HG03571 (cell line): ENCODE results near the gene NAA15.
A peak's percentile ranks its signal among the peaks of the same experiment; 100 is the strongest.
"Not testable (repeated sequence)": the region's sequence is repeated elsewhere in the genome, so short reads cannot be mapped to it uniquely, and the experiment has no call there.

Source experiments
- ATAC-seq: cut with Tn5 transposase; IDR thresholded peaks from one replicate; pipeline ENCODE4 v1.9.1; 2021; ENCODE audit not compliant: unreplicated experiment

The NAA15 gene

GRCh38 chr4:139447078-139447477, 145.8 kb downstream of the NAA15 start:
- not testable (repeated sequence) for ATAC-seq

DNA sequence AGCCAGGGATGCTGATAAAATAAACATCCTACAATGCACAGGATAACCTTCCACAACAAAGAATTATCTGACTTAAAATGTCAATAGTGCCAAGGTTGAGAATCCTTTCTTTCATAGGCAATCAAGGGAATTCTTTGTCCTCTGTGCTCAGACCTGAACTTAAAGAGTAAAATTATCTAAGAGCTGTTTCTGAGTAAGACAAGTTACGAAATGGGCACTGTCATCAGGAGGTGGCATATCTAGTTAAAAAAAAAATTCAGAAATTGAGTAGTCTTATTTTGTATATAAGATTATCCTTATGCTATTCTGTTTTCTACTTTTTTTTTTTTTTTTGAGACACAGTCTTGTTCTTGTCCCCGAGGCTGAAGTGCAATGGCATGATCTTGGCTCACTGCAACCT, 149.3 kb downstream of the NAA15 start:
- no peak for ATAC-seq

- no peak for ATAC-seq
These were observed 150.7 kb downstream of the NAA15 start for GRCh38 chr4:139451997-139452396.

DNA sequence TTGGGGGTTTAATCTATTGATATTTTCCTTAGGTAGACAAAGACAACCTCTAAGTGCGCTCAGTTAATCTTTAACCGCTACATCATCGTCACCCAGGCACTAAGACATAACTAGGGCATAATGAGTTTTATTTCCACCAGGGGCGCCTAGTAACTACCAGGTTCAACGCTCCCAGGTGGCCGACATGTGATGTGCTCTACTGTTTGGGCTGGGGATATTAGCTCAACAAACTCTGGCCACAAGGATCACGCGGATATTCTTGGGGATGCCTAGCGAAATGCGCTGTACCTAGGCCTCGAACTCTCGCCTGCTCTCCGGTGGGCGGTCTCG, 151.7 kb downstream of the NAA15 start:
- peak; percentile 53 for ATAC-seq

DNA sequence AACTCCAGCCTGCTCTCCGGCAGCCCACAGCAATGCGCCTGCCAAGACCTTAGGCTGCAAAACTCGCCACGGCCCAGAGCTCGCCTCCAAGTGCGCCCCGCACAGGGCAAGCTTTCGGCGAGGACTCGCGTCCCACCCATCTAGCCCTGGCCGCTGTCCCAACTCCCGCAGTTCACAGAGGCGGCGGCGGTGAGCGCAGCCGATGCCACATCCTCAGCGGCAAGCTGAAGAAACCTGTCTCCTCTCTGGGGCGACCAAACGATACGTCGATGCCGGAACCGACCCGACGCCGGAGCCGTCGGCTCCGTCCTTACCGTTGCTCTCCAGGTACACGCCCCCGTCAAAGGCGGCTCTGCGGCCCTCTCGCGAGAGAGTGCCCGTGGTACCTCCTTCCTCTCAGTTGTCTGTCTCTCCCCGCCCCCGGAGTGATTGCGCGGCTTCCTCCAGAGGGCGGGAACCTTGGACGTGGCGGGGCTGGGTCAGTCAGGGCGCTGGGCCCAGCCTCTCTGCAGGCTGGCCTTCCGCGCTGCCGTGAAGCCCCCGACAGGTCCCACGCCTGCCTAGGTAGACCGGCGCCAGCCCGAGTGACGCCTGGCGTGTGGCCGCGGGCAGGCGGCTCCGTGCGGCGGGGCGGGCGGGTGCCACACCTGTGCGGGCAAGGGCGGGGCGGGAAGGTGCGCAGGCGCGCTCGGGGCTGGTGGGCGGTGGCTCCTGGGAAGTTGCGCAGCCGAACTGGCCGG, 152.2 kb downstream of the NAA15 start:
- ATAC-seq = peak; percentile 91

DNA sequence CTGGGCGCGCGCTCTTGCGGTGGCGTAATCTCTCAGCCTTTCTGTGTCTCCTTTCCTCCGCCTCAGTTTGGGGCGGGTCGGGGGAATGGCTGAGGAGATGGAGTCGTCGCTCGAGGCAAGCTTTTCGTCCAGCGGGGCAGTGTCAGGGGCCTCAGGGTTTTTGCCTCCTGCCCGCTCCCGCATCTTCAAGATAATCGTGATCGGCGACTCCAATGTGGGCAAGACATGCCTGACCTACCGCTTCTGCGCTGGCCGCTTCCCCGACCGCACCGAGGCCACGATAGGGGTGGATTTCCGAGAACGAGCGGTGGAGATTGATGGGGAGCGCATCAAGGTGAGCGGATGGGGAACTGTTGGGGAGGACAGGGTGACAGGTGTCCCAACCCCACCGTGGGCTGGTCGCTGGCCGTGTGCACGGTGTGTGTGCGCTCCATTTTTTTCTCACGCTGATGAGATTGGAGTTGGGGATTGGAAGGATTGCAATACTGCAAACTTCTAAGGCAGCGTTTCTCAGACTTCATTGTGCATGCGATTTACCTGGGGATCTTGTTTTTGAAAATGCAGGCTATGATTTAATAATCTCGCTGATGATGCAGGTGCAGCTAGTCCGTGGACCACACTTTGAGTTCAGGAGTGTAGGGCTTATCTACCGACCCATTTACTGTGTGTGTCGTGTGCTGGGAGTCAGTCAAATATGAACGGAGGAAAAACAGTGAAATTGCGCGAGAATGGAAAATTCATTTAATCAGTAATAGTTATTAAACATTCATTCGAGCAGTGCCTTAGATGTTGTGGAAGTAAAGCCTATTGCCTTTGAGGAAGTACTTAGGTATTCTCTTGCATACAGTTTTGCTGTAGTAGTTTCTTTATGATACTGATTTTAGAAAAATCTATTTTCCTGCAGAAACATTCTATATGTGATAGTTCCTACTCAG, 153.1 kb downstream of the NAA15 start, which contains the start of gene RAB33B:
RAB33B (plus strand) TSS at position 11 of the 935 bp plus-strand sequence; CDS start at position 86, 75 bp downstream.
- ATAC-seq = no peak

- ATAC-seq = no peak
These were observed 153.8 kb downstream of the NAA15 start for GRCh38 chr4:139455126-139455538.

DNA sequence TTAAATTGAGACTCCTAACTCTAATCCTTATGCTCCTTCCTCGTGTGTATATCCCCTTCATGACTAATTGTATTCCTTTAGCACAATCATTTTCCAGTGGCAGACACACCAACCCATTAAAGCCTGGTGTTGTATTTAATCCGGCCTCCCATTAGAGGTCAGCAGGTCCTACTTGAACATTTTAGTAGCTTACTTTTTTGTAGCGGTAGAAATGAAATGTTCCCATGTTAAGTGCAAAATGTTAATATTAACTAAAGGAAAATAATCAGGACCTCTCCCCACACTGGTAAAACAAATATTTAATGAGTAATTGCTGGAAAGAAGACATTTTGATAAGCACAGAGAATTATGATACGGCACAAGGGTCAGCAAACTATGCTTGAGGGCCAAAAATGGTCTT, 156.0 kb downstream of the NAA15 start:
- no peak for ATAC-seq

- no peak for ATAC-seq
These were observed 157.2 kb downstream of the NAA15 start for GRCh38 chr4:139458543-139458942.

- ATAC-seq = no peak
These were observed 157.7 kb downstream of the NAA15 start for GRCh38 chr4:139458999-139459398.

- no peak for ATAC-seq
These were observed 159.3 kb downstream of the NAA15 start for GRCh38 chr4:139460565-139460964.

DNA sequence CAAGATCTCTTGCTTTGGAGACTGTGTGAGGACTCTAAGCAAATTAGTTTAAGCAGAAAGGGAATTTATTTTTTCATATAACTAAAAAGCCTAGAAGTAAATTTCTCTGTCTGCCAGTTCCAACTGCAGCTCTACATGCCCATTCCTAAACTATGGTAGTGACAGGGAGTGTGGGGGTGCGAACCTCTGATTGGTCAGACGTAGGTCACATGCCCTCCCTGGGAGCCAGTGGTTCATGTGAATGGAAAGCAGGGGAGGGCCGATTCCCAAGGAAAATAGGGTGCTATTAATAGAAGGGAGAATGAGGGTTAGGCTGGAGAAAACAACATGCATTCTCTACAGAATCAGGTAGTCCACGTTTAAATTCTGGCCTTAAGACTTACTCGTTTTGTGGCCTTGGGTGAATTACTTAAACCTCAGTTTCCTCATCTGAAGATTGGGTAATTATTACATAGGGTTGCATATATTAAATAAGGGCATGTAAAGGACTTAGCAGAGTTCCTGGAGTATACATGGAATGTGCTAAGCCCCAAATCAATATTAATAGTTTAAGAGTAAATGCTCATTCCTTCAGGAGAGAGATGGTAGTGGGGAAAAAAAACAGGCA, 159.8 kb downstream of the NAA15 start:
- no peak for ATAC-seq

- not testable (repeated sequence) for ATAC-seq
These were observed 163.2 kb downstream of the NAA15 start for GRCh38 chr4:139464512-139464911.

GRCh38 chr4:139465922-139466321, 164.6 kb downstream of the NAA15 start:
- ATAC-seq = no peak

- ATAC-seq = not testable (repeated sequence)
These were observed 167.5 kb downstream of the NAA15 start for GRCh38 chr4:139468756-139469155.

GRCh38 chr4:139469216-139469615, 167.9 kb downstream of the NAA15 start:
- no peak for ATAC-seq
